ENCODE measurements around the gene ASB6. TPM values are rescaled to one million over a fixed set of nuclear protein-coding genes. Genes with fewer than 3 reads are reported as not detected.
A peak's percentile ranks its signal among the peaks of the same experiment; 100 is the strongest.

Gene ASB6
- total and polyA plus RNA-seq, 4 donors, result 3.4 to 8.4 (median 6.2) TPM

GRCh38 chr9:129606161-129607026, 35.6 kb downstream of the ASB6 start:
- H3K36me3 ChIP-seq (ENCODE audit: control insufficient read depth in 4 of 4, insufficient read depth in 3 of 4, low read depth in 1 of 4, low read length in 3 of 4), result no peaks in the 10 kb centered on the region
- peaks cover 10 to 33% (median 22%) of the 10 kb centered on the region in 4 donors for H3K4me1 ChIP-seq (ENCODE audit: control insufficient read depth in 4 of 4, insufficient read depth in 4 of 4, low read length in 3 of 4)
- peak; percentile 35 for TF ChIP-seq FOXA2 (IDR thresholded peaks at IDR 0.05)
- TF ChIP-seq REST (IDR thresholded peaks at IDR 0.05), result peak; percentile 82
- TF ChIP-seq JUND (IDR thresholded peaks at IDR 0.05), result peak in 1 of 2 donors; percentile 60
- TF ChIP-seq GABPA (IDR thresholded peaks at IDR 0.05 in 1 of 2, conservative IDR thresholded peaks at IDR 0.05 in 1 of 2), result peak in 1 of 2 donors; percentile 48
- TF ChIP-seq HNF4G (IDR thresholded peaks at IDR 0.05), result peak; percentile 78
- TF ChIP-seq EGR1 (IDR thresholded peaks at IDR 0.05; ENCODE audit: low read depth in 2 of 2), result no peak
- TF ChIP-seq RAD21 (IDR thresholded peaks at IDR 0.05), result peak; percentile 62 to 70
- no peak for TF ChIP-seq CTCF (IDR thresholded peaks at IDR 0.05; ENCODE audit: low read depth, low read length, missing input control)
- TF ChIP-seq ZBTB33 (IDR thresholded peaks at IDR 0.05), result no peak
- TF ChIP-seq ATF3 (IDR thresholded peaks at IDR 0.05), result no peak
- TF ChIP-seq HNF4A (conservative IDR thresholded peaks at IDR 0.05), result peak; percentile 86 to 87
- no peak for TF ChIP-seq MAX (IDR thresholded peaks at IDR 0.05)
- TF ChIP-seq RXRA (IDR thresholded peaks at IDR 0.05), result peak; percentile 91
- peak; percentile 91 for TF ChIP-seq SP1 (IDR thresholded peaks at IDR 0.05)
- TF ChIP-seq FOXA1 (IDR thresholded peaks at IDR 0.05), result peak; percentile 33
- TF ChIP-seq NR2F2 (IDR thresholded peaks at IDR 0.05), result peak; percentile 75
- no peak for TF ChIP-seq TAF1 (conservative IDR thresholded peaks at IDR 0.05)
- TF ChIP-seq YY1 (IDR thresholded peaks at IDR 0.05), result peak; percentile 81
- H3K9me3 ChIP-seq (ENCODE audit: control insufficient read depth in 4 of 4, low read length in 3 of 4), result no peaks in the 10 kb centered on the region
- no peaks in the 10 kb centered on the region for H3K27me3 ChIP-seq (ENCODE audit: control insufficient read depth in 4 of 4, insufficient read depth in 4 of 4, low read length in 3 of 4)
- H3K27ac ChIP-seq (ENCODE audit: low read depth in 1 of 2, low read length in 2 of 2), result peak overlapping the region; percentile 72 to 77
- H3K4me3 ChIP-seq (ENCODE audit: low read depth in 1 of 3, low read length in 3 of 3), result no peak overlapping the region
- no peak overlapping the region for H3K9ac ChIP-seq (ENCODE audit: low read depth in 1 of 2, low read length in 2 of 2)
- no peak for DNase-seq (ENCODE audit: low spot score)
- 49% methylated on average over 15 of the region's 15 CpGs for WGBS

Data from liver (tissue), 9 donors.